ENCODE data around the gene SERP2. TPM values are rescaled to one million over a fixed set of nuclear protein-coding genes. Genes with fewer than 3 reads are reported as not detected.

SERP2 gene
- polyA plus RNA-seq, 1 donor from 2014 or later, result 15.4 TPM

DNA sequence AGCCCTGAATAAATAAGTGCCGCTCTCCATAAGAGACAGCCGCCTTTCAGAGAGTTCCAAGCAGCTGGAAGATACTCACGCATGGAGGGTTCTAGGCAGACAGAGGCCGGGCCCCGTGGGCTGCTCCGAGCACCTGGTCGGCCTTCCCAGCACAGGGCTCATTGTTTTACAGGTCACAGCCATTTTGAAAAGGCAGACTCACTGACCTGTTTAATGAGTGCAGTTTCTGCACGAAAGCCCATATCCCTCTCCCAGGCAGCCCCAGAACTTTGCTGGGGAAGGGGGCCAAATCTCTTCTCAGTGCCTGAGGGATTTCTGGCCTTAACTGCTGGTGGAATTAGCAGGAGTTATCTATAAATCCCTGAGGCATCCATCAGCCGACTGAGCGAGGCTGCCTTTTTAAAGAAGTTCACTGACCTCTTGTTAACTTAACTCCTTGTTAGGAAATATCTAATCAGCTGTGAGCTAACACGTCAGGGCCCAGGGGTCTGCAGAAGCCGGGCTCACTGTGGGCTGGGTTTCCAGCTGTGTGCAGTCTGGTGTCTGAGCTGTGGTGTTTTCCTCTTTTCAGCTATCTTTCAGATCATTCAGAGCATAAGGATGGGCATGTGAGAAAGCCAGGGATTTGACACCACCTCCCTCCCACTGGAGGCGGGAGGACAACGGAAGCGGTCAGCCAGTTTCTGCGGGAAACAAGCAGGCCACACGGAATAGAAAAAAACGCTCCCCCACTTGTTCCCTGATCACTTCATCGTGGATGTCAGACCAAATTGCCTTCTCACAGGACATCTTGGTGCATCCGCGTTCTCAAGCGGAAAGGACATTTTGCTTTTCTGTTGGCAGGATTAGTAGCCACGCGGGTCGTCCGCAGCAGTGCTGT is 23.3 kb downstream of the SERP2 start:
- no peak overlapping the region for H3K4me3 ChIP-seq (ENCODE audit: low read length)
- no peaks in the 10 kb centered on the region for H3K9me3 ChIP-seq (ENCODE audit: low read length)
- H3K9me2 ChIP-seq (ENCODE audit: insufficient read depth, low read length), result no peaks in the 10 kb centered on the region
- TF ChIP-seq, protein P1, sequence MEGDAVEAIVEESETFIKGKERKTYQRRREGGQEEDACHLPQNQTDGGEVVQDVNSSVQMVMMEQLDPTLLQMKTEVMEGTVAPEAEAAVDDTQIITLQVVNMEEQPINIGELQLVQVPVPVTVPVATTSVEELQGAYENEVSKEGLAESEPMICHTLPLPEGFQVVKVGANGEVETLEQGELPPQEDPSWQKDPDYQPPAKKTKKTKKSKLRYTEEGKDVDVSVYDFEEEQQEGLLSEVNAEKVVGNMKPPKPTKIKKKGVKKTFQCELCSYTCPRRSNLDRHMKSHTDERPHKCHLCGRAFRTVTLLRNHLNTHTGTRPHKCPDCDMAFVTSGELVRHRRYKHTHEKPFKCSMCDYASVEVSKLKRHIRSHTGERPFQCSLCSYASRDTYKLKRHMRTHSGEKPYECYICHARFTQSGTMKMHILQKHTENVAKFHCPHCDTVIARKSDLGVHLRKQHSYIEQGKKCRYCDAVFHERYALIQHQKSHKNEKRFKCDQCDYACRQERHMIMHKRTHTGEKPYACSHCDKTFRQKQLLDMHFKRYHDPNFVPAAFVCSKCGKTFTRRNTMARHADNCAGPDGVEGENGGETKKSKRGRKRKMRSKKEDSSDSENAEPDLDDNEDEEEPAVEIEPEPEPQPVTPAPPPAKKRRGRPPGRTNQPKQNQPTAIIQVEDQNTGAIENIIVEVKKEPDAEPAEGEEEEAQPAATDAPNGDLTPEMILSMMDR (IDR thresholded peaks at IDR 0.05; ENCODE audit: poor library complexity, severe bottlenecking), result no peak
- TF ChIP-seq MXI1 (conservative IDR thresholded peaks at IDR 0.05; ENCODE audit: poor library complexity, severe bottlenecking) (no peak), RAD21 (conservative IDR thresholded peaks at IDR 0.05) (no peak), TAF1 (IDR thresholded peaks at IDR 0.05; ENCODE audit: low read depth) (no peak), POLR2AphosphoS5 (IDR thresholded peaks at IDR 0.05) (no peak), EP300 (conservative IDR thresholded peaks at IDR 0.05; ENCODE audit: poor library complexity, severe bottlenecking) (no peak), SMC3 (conservative IDR thresholded peaks at IDR 0.05; ENCODE audit: poor library complexity) (no peak), EZH2 (IDR thresholded peaks at IDR 0.05; ENCODE audit: borderline replicate concordance, insufficient read depth, low read length, poor library complexity, severe bottlenecking) (no peak)
- TF ChIP-seq, protein P2, sequence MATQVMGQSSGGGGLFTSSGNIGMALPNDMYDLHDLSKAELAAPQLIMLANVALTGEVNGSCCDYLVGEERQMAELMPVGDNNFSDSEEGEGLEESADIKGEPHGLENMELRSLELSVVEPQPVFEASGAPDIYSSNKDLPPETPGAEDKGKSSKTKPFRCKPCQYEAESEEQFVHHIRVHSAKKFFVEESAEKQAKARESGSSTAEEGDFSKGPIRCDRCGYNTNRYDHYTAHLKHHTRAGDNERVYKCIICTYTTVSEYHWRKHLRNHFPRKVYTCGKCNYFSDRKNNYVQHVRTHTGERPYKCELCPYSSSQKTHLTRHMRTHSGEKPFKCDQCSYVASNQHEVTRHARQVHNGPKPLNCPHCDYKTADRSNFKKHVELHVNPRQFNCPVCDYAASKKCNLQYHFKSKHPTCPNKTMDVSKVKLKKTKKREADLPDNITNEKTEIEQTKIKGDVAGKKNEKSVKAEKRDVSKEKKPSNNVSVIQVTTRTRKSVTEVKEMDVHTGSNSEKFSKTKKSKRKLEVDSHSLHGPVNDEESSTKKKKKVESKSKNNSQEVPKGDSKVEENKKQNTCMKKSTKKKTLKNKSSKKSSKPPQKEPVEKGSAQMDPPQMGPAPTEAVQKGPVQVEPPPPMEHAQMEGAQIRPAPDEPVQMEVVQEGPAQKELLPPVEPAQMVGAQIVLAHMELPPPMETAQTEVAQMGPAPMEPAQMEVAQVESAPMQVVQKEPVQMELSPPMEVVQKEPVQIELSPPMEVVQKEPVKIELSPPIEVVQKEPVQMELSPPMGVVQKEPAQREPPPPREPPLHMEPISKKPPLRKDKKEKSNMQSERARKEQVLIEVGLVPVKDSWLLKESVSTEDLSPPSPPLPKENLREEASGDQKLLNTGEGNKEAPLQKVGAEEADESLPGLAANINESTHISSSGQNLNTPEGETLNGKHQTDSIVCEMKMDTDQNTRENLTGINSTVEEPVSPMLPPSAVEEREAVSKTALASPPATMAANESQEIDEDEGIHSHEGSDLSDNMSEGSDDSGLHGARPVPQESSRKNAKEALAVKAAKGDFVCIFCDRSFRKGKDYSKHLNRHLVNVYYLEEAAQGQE (IDR thresholded peaks at IDR 0.05; ENCODE audit: borderline replicate concordance), result no peak
- H3K4me2 ChIP-seq (ENCODE audit: low read length), result no peak overlapping the region
- H3K36me3 ChIP-seq (ENCODE audit: insufficient read depth, low read length), result no peaks in the 10 kb centered on the region
- H3K9ac ChIP-seq (ENCODE audit: low read length), result no peak overlapping the region
- no peaks in the 10 kb centered on the region for H3K79me2 ChIP-seq (replicated peaks; ENCODE audit: insufficient read depth, low read length)
- H2AFZ ChIP-seq (ENCODE audit: low read depth, low read length), result no peak overlapping the region
- H3K27me3 ChIP-seq (ENCODE audit: insufficient read depth, low read depth, low read length), result no peaks in the 10 kb centered on the region
- H3K27ac ChIP-seq (ENCODE audit: low read length), result no peak overlapping the region
- H3F3A ChIP-seq (ENCODE audit: insufficient read depth, low read length, poor library complexity, severe bottlenecking), result no peaks in the 10 kb centered on the region
- H4K20me1 ChIP-seq (ENCODE audit: insufficient read depth), result no peaks in the 10 kb centered on the region

DNA sequence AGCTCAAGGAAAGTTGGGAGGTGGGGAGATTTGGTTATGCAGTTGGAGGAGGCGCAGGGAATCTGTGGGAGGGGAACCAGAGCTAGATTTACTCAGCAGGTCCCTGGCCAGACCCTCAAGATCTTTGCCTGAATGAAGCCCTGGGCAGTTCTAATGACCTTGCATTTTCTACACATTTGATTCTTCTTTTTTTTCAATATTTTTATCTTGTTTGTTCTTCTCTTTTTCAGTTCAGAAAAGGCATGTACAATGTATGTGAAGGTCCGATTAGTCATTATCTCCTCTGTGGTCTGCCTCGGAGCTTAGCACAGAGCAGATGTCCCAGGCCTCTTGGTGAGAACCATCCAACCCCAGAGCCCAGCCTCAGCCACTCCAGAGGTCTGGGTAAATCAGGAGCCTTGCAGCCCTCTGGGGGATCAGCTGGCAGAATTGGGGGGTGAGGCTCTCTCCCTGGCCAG is 24.2 kb downstream of the SERP2 start:
- H3K4me2 ChIP-seq (ENCODE audit: low read length), result no peak overlapping the region
- H3K27me3 ChIP-seq (ENCODE audit: insufficient read depth, low read depth, low read length), result no peaks in the 10 kb centered on the region
- no peak overlapping the region for H3K27ac ChIP-seq (ENCODE audit: low read length)

More for the DNA sequence above, 24.2 kb downstream of the SERP2 start:
- H3K36me3 ChIP-seq (ENCODE audit: insufficient read depth, low read length), result no peaks in the 10 kb centered on the region
- no peaks in the 10 kb centered on the region for H3F3A ChIP-seq (ENCODE audit: insufficient read depth, low read length, poor library complexity, severe bottlenecking)
- no peaks in the 10 kb centered on the region for H3K79me2 ChIP-seq (replicated peaks; ENCODE audit: insufficient read depth, low read length)
- H3K4me3 ChIP-seq (ENCODE audit: low read length), result no peak overlapping the region
- H3K9me2 ChIP-seq (ENCODE audit: insufficient read depth, low read length), result no peaks in the 10 kb centered on the region
- H3K9me3 ChIP-seq (ENCODE audit: low read length), result no peaks in the 10 kb centered on the region
- H3K9ac ChIP-seq (ENCODE audit: low read length), result no peak overlapping the region
- no peaks in the 10 kb centered on the region for H4K20me1 ChIP-seq (ENCODE audit: insufficient read depth)
- TF ChIP-seq RAD21 (conservative IDR thresholded peaks at IDR 0.05) (no peak), EP300 (conservative IDR thresholded peaks at IDR 0.05; ENCODE audit: poor library complexity, severe bottlenecking) (no peak), TAF1 (IDR thresholded peaks at IDR 0.05; ENCODE audit: low read depth) (no peak), SMC3 (conservative IDR thresholded peaks at IDR 0.05; ENCODE audit: poor library complexity) (no peak), POLR2AphosphoS5 (IDR thresholded peaks at IDR 0.05) (no peak), MXI1 (conservative IDR thresholded peaks at IDR 0.05; ENCODE audit: poor library complexity, severe bottlenecking) (no peak)
- TF ChIP-seq, protein P1 (IDR thresholded peaks at IDR 0.05; ENCODE audit: poor library complexity, severe bottlenecking), result no peak
- H2AFZ ChIP-seq (ENCODE audit: low read depth, low read length), result no peak overlapping the region

Measured in neural cell (in vitro differentiated cells).